Measurements from ENCODE around the gene SEC22B. TPM values are rescaled to one million over a fixed set of nuclear protein-coding genes. Genes with fewer than 3 reads are reported as not detected.
"Not testable (repeated sequence)": the region's sequence is repeated elsewhere in the genome, so short reads cannot be mapped to it uniquely, and the experiment has no call there.

SEC22B gene
- polyA plus RNA-seq, 1 donor = 41.5 TPM

DNA sequence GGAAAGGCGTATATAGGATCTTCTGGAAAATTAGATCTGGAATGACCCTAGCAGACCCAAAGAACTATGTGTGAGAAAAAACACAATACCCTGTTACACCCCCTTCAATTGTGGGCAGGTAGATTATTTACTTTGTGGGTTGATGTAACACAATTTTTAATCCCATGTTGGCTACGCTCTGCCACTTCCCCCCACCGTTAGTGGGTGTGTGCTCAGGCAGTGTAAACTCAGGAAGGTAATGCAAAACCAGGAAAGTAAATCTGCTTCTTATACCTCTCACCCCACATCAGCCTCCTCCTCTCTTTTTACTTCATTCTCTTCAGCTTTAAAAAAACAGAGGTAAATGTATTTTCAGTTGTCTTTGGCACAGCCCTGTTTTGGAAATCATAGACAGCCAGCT is 63.2 kb downstream of the SEC22B start:
- not testable (repeated sequence) for H3K27me3 ChIP-seq (ENCODE audit: control insufficient read depth, insufficient read depth, low read length); H3K9me3 ChIP-seq (ENCODE audit: control insufficient read depth, low read depth, low read length); DNase-seq; H3K4me3 ChIP-seq (ENCODE audit: low read length); H3K4me1 ChIP-seq (ENCODE audit: control insufficient read depth, insufficient read depth, low read length); H3K27ac ChIP-seq (ENCODE audit: low read length); H3K36me3 ChIP-seq (ENCODE audit: control insufficient read depth, insufficient read depth, low read length)
- no CpG with 5 or more reads among the region's 3 CpGs for WGBS (ENCODE audit: insufficient coverage, low lambda C conversion rate)

DNA sequence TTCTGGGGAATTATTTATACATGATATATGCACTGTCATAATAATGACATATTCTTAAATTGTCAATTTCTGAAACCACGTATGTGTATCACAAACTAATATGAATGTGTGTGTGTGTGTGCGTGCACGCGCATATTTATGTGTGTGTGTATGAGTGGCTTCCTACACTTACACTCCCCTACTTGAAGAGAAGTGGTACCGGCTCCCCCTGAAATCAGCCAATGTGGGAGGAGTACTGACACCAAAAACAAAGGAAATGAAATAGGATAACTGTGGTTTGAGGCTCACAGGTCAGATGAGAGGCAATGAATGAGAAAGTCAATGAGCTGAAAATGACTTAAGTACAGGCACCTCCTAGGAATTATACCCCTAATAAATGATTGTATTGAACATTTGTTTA is 64.1 kb downstream of the SEC22B start:
- H3K36me3 ChIP-seq (ENCODE audit: control insufficient read depth, insufficient read depth, low read length); H3K4me1 ChIP-seq (ENCODE audit: control insufficient read depth, insufficient read depth, low read length); H3K9me3 ChIP-seq (ENCODE audit: control insufficient read depth, low read depth, low read length); H3K27ac ChIP-seq (ENCODE audit: low read length); H3K27me3 ChIP-seq (ENCODE audit: control insufficient read depth, insufficient read depth, low read length); H3K4me3 ChIP-seq (ENCODE audit: low read length); DNase-seq: not testable (repeated sequence)
- no CpG with 5 or more reads among the region's 5 CpGs for WGBS (ENCODE audit: insufficient coverage, low lambda C conversion rate)

DNA sequence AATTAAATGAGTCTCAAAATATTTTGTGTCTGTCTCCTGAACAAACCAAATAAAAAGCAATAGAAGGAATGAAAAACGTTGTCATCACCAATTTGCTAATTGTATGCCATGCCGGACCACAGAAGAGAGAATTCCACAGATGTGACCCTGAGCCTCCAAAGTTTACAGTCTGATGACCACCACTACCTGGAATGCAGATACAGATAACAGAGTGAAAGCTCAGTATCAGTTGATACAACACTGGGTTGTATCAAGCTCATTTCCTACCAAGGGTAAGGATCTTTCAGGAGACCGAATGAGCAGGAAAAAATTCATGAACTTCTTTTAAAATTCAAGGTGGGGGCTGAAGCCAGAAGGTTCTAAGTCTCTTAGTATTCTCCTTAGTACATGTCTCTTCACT is 64.5 kb downstream of the SEC22B start:
- no CpG with 5 or more reads among the region's 3 CpGs for WGBS (ENCODE audit: insufficient coverage, low lambda C conversion rate)
- H3K4me1 ChIP-seq (ENCODE audit: control insufficient read depth, insufficient read depth, low read length); H3K4me3 ChIP-seq (ENCODE audit: low read length); H3K27me3 ChIP-seq (ENCODE audit: control insufficient read depth, insufficient read depth, low read length); H3K9me3 ChIP-seq (ENCODE audit: control insufficient read depth, low read depth, low read length); DNase-seq; H3K27ac ChIP-seq (ENCODE audit: low read length); H3K36me3 ChIP-seq (ENCODE audit: control insufficient read depth, insufficient read depth, low read length): not testable (repeated sequence)

DNA sequence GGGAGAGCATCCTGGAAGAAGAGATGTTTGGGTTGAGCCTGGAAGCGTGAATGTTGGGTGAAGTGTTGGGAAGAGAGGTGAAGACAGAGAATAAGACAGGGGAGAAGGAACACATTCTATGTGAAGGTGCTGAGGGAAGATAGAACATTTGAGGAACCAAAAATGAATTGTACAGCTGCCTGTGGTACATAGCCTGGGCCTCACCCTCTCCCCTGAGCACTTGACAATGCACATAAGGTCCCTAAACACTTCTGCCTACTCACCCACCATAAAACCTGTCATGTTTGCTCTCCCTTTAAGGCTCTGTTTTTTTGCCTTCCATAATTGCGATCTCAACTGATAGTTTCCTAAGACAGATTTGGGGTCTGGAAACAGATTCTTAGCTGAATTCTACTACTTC is 65.3 kb downstream of the SEC22B start:
- H3K36me3 ChIP-seq (ENCODE audit: control insufficient read depth, insufficient read depth, low read length); H3K27me3 ChIP-seq (ENCODE audit: control insufficient read depth, insufficient read depth, low read length); H3K9me3 ChIP-seq (ENCODE audit: control insufficient read depth, low read depth, low read length); H3K27ac ChIP-seq (ENCODE audit: low read length); H3K4me1 ChIP-seq (ENCODE audit: control insufficient read depth, insufficient read depth, low read length); H3K4me3 ChIP-seq (ENCODE audit: low read length); DNase-seq: not testable (repeated sequence)
- WGBS (ENCODE audit: insufficient coverage, low lambda C conversion rate) = no CpG with 5 or more reads among the region's 2 CpGs

DNA sequence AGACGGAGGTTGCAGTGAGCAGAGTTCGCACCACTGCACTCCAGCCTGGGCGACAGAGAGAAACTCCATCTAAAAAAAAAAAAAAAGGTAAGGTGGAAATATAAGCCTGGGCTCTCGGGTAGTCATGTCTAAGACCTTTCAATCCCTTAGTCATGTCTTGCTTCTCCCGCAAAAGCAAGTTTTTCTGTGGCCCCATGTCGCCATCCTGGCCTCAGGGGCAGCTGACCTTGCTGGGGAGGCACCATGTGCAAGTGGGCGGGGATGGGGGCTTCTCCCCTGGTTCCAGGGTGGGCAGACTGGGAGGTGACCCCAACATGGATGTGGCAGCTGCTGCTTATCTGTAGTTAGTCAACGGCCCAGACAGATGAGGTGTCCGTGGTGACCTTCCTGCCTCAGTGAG is 66.7 kb downstream of the SEC22B start:
- not testable (repeated sequence) for H3K9me3 ChIP-seq (ENCODE audit: control insufficient read depth, low read depth, low read length); H3K4me1 ChIP-seq (ENCODE audit: control insufficient read depth, insufficient read depth, low read length); H3K27ac ChIP-seq (ENCODE audit: low read length); H3K27me3 ChIP-seq (ENCODE audit: control insufficient read depth, insufficient read depth, low read length); DNase-seq; H3K36me3 ChIP-seq (ENCODE audit: control insufficient read depth, insufficient read depth, low read length); H3K4me3 ChIP-seq (ENCODE audit: low read length)
- WGBS (ENCODE audit: insufficient coverage, low lambda C conversion rate) = no CpG with 5 or more reads among the region's 9 CpGs

DNA sequence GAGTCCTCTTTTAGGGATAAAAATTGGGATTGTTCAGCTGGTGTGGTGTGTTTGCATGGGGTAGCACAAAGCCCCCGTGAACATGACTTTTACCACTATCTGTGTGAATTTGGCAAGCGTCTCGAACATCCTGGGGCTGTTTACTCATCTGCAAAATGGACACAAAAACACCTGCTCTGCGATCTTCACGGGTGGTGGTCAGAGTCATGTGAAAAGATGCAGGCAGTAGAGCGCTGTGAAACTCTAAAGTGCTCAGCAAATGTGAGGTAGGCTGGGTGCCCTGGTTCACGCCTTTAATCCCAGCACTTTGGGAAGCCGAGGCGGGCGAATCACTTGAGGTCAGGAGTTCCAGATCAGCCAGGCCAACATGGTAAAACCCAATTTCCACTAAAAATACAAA is 67.1 kb downstream of the SEC22B start:
- not testable (repeated sequence) for H3K27me3 ChIP-seq (ENCODE audit: control insufficient read depth, insufficient read depth, low read length); H3K27ac ChIP-seq (ENCODE audit: low read length); DNase-seq; H3K4me1 ChIP-seq (ENCODE audit: control insufficient read depth, insufficient read depth, low read length); H3K36me3 ChIP-seq (ENCODE audit: control insufficient read depth, insufficient read depth, low read length); H3K4me3 ChIP-seq (ENCODE audit: low read length); H3K9me3 ChIP-seq (ENCODE audit: control insufficient read depth, low read depth, low read length)
- no CpG with 5 or more reads among the region's 10 CpGs for WGBS (ENCODE audit: insufficient coverage, low lambda C conversion rate)

DNA sequence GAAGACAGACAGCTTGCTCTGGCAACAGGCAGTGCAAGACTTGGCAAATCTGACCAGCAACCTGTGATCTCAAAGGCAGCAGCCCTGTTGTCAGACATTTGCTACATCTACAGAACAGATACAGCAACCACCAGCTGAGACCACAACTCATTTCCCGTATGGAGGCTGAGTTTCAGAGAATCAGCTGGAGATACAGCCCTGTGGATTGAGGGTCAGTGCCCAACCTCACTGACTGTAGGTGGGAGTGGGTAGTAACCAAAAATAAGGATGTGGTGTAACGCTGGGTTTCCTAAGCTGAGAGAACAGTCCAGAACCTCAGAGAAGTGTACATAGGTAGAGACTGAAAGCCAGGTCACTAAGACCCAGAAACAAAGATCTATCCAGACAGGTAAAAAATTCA is 71.0 kb downstream of the SEC22B start:
- not testable (repeated sequence) for H3K36me3 ChIP-seq (ENCODE audit: control insufficient read depth, insufficient read depth, low read length); H3K9me3 ChIP-seq (ENCODE audit: control insufficient read depth, low read depth, low read length); H3K4me1 ChIP-seq (ENCODE audit: control insufficient read depth, insufficient read depth, low read length); H3K27me3 ChIP-seq (ENCODE audit: control insufficient read depth, insufficient read depth, low read length); H3K27ac ChIP-seq (ENCODE audit: low read length); DNase-seq; H3K4me3 ChIP-seq (ENCODE audit: low read length)
- no CpG with 5 or more reads among the region's 2 CpGs for WGBS (ENCODE audit: insufficient coverage, low lambda C conversion rate)

DNA sequence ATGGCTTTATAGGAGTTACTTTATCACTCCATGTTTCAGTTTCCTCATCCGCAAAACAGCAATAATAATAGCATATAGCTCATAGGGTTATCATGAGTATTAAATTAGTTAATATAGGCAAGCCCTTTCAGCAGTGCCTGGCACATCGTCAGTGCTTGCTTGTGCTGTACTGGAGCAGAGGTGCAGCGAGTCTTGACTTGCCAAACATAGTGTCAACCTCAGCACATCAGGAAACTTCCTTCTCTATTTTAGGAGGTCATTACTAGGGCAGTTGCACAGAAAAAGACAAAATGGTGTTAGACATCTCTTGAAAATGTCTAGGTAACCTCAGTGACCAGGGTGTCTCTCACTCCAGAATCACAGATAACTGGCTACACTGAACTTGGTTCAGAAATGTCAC is 72.6 kb downstream of the SEC22B start:
- WGBS (ENCODE audit: insufficient coverage, low lambda C conversion rate) = no CpG with 5 or more reads among the region's 3 CpGs
- H3K27me3 ChIP-seq (ENCODE audit: control insufficient read depth, insufficient read depth, low read length); H3K4me1 ChIP-seq (ENCODE audit: control insufficient read depth, insufficient read depth, low read length); H3K36me3 ChIP-seq (ENCODE audit: control insufficient read depth, insufficient read depth, low read length); DNase-seq; H3K4me3 ChIP-seq (ENCODE audit: low read length); H3K9me3 ChIP-seq (ENCODE audit: control insufficient read depth, low read depth, low read length); H3K27ac ChIP-seq (ENCODE audit: low read length): not testable (repeated sequence)

DNA sequence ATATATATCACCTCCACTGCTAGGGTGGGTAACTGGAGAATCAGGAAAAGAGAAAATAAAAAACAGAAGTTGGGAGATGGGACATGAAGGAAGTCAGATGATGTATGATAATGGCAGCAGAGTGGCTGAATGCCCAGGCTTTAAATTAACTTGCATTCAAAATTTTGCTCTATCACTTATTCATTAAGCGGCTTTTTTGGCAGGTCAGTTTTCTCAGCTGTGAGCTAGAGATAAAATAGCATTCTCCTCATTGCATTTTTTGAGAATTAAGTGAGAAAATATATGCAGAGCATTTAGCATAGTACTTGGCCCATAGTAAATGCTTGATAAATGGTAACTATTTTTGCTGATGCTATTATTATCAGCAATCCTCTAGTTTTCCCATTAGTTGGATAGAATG is 74.7 kb downstream of the SEC22B start:
- H3K4me1 ChIP-seq (ENCODE audit: control insufficient read depth, insufficient read depth, low read length); H3K9me3 ChIP-seq (ENCODE audit: control insufficient read depth, low read depth, low read length); H3K27ac ChIP-seq (ENCODE audit: low read length); DNase-seq; H3K4me3 ChIP-seq (ENCODE audit: low read length); H3K36me3 ChIP-seq (ENCODE audit: control insufficient read depth, insufficient read depth, low read length); H3K27me3 ChIP-seq (ENCODE audit: control insufficient read depth, insufficient read depth, low read length): not testable (repeated sequence)
- no CpG with 5 or more reads among the region's 1 CpG for WGBS (ENCODE audit: insufficient coverage, low lambda C conversion rate)

Other genes with a start within 250 kb of the SEC22B start
- 22.6 TPM for gene NOTCH2, start 106.9 kb downstream of the SEC22B start, polyA plus RNA-seq
- gene NBPF8, start 238.5 kb upstream of the SEC22B start, polyA plus RNA-seq = 12.5 TPM

Measured in large intestine (tissue), 3 donors.